IPS-NIHi7 (cell line): Measurements from ENCODE around the gene PRIMA1.

Experiments
- DNase-seq: peaks from one replicate; pipeline ENCODE4 v3.0.0; 2012; ENCODE audit warnings: mixed read lengths; ENCODE audit errors: extremely low spot score

PRIMA1 gene

DNA sequence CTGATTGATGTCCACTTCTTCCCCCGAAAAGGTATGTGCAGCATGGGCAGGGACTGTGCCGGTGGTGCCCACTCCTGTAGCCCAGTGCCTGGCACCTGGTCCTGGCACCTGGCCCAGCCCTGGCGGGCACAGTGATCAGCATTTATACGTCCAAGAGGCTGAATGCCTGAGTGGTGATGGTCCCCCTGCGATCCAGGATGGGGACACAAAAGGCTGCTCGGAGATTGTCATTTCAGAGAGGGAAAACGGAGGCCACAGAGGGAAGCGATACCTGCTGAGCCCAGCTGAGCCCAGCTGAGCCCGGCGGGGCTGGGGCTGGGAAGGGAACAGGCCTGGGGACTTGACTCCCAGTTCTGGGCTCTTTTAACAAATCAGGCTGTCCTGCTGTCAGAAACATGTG lies 55.8 kb downstream of the PRIMA1 start:
- DNase-seq, result no peak

DNA sequence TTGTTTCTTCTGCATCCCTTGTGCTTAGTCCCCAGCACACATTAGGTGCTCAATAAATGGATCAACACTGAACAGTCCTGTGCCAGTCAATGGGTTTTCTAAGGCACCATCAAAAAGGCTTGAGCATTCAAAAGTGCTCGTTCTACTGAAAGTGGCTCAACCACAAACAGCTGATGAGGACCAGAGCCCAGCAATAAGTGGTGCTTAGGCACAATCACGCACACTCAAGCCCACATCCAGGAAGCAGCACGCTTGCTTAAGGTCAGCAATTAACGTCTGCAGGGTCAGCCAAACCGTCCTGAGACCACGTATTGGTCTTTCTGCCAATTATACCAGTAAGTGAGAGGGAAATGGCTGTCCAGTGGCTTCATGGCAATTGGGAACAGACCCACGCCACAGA lies 56.5 kb downstream of the PRIMA1 start:
- no peak for DNase-seq

GRCh38 chr14:93729993-93730392 lies 58.3 kb downstream of the PRIMA1 start:
- DNase-seq, result no peak

DNA sequence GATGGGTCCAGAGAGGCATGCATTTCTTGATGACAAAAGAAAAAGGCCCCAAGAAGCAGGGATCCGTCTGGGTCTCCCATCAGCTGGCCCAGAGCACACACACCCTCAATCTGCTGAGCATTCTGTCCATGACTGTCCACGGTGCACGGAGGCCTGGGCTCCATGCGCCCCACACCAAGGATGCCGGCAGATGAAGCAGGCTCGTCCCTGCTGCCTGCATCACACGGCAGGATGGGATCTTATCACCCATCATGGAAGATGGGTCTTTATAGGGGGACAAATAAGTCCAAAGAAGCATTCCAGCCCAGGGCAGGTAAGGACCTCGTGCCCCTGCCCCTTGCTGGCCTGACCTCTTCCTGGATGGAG lies 59.7 kb downstream of the PRIMA1 start:
- DNase-seq, result no peak

DNA sequence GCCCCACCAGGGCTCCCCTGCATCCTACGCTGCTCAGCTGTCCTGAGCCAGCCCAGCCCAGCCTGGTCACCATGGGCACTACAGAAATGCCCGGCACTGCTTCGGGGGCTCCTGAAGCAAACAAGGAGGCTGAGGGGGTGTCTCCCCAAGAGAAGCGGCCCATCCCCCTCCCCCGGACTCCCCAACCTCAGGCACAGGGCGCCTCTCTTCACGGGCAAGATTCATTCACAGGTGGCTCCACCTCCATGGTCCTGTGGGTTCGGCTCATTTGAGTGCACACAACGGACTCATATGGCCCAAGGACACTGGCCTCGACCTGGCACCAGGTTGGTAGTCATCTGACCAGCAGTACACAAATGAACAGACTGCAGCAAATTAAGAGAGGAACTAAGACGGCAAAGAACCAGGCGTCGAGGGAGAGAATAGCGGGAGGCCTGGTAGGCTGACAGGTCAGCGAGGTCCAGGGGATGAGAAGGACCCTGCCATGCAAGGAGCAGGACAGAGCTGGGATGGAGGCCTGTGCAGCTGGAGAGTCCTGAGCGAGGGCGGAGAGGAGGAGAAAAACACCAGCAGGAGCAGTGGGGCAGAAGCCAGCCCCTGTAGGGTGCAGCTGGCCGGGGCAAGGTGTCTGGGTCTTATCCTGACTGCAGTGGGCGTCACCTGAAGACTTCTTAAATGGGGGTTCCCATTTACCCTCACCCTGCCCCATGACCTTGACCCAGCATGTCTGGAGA lies 60.2 kb downstream of the PRIMA1 start:
- DNase-seq, result no peak

- no peak for DNase-seq
Observed at GRCh38 chr14:93727039-93727740, 61.1 kb downstream of the PRIMA1 start.

GRCh38 chr14:93725993-93726392 lies 62.3 kb downstream of the PRIMA1 start:
- no peak for DNase-seq

DNA sequence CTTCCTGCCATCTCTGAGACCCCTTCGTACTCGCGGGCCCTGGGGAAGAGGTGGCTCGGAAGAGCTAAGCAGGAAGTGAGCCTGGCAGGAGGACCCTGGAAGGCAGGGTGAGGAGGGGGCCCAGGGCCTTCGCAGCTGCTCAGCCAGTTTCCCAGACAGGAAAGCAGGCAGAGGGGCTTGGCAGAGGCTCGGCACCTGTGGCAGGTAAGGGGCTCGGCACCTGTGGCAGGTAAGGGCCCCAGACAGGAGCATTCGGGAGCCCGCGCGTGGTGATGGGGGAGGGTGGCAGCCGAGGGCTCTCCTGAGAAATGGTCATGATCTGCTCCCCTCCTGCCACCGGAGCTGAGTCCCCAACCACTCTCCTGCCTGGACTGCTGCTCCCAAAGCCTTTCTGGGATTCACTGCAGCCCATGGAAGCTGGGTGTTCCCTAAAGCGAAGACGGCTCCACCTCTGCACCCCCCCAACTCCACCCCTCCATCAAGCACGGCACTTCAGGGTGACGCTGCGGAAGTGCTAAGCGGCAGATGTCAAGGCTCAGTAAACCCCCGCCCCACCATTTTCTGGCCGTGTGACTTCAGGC lies 63.2 kb downstream of the PRIMA1 start:
- no peak for DNase-seq

- DNase-seq, result no peak
Observed at GRCh38 chr14:93723001-93723400, 65.3 kb downstream of the PRIMA1 start.

GRCh38 chr14:93720981-93721483 lies 67.3 kb downstream of the PRIMA1 start:
- no peak for DNase-seq

DNA sequence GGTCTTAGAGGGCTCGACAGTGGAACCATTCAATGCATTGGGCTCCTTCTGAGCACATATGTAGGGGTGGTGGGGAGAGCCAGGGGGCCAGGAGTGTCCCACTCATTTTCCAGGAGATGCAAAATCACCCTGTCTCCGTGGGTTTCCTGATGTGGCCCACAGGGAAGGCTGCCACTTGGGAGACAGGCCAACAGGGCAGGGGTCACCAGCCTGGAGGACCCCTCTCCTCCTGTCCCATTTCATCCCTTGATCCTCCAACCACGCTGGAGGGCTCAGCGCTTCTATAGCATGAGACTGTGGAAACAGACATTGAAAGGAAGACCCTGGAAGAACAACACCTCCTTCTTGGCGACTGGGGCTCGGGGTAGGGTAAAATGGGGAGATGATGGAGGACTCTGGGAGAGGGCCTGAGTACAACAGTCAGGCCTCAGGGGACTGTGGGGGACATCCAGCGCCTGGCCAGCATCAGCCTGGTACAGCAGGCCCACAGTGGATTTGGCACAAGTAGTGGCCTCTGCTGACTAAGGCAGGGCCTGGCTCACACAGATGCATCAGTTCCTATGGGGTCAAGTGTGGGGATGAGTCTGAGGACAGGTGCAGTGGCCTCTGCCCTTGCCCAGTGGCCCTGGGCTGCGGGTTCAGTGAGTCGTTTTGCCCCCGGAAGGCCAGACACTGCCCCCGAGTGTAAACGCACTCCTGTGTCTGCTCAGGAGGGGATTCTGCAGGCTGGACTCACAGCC lies 68.0 kb downstream of the PRIMA1 start:
- DNase-seq, result no peak

- no peak for DNase-seq
Observed at GRCh38 chr14:93719256-93719655, 69.0 kb downstream of the PRIMA1 start.

DNA sequence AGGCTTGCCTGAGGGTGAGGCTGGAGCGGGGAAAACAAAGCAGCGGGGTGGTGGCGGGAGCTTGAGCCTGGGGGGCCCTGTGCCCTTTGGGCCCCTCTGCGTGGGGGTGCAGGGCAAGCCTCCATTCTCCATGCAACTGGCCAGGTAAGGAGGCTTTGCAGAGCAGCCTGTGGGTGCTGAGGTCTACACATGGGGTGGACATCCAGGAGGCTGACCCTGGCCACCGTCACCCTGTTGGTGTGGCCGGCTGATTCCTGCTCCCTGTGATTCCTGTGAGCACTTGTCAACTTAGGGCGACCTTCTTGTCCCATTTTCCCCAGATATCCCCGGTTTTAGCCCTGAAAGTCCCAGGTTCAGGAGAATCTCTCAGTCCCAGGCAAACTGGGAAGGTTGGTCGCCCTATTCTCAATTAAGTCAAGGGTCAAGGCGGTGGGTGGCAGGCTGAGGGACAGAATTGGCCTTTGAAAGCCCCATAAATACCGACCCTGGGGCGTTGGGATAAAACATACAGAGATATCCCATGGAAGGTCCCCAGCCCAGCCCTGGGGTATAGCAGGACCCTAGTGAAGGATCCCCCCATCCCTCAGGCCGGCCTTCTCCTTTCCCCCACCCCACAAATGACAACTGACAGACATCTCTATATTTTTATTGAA lies 70.5 kb downstream of the PRIMA1 start:
- DNase-seq, result no peak

GRCh38 chr14:93716746-93717667 lies 71.3 kb downstream of the PRIMA1 start:
- no peak for DNase-seq

GRCh38 chr14:93716002-93716745 lies 72.1 kb downstream of the PRIMA1 start:
- no peak for DNase-seq

GRCh38 chr14:93715279-93715927 lies 72.9 kb downstream of the PRIMA1 start:
- DNase-seq, result no peak

DNA sequence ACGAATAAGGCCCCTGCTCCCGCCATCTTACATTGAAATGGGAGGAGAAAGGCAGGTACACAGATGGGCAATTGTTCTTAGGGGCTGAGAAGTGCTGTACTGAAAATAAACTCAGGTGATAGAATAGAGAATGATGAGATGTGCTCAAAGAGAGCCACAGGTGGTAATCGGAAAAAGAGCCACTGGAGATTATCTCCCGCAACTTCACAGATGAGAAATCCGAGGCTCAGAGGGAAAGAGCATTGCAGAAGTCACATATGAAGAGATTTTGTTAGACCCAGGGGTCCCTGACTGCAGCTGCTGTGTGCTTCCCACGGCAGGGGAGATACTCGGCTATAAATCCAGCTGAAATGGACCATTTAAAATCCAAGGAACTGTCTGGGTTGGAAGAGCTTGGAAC lies 73.7 kb downstream of the PRIMA1 start:
- no peak for DNase-seq

DNA sequence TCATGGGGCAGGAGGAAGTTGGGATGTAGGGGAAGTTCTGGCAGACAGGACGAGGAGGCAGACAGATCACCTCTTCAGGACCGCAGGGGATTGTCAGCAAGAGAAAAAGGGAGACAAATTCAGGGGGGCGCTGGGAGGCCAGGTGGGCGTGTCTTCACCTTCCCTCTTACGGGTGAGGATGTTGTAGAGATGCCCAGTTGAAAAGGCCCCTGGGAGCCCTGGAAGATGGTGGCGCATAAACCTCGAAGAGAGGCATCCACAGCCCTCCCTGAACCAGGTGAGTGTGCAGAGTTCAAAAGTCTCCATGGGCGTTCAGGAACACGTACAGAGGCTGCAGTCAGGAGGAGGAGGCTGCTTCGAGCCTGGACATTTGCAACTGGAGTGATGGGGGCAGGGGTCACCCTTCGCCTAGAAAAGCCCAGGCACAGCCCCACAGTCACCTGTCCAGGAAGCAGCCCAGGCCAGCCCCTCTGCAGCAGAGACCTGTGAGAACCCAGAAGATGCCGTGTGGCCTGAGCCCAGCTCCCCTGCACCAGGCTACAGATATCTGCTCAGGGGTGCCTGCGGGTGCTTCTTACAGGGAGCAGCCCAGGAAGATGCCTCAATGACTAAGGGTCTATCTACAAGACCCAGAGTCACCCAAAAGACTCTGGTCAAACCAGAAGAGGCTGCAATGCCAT lies 74.4 kb downstream of the PRIMA1 start:
- no peak for DNase-seq
